Astrocyte (in vitro differentiated cells and primary cell): ENCODE data around the gene CEP131. TPM values are rescaled to one million over a fixed set of nuclear protein-coding genes. Genes with fewer than 3 reads are reported as not detected.

Experiments used
- DNase-seq: peaks from one replicate; pipeline ENCODE4 v3.0.0-alpha.2; 2010; ENCODE audit warnings: low read depth
- FAIRE-seq: peaks from 2 replicates; lab custom pipeline; 2011; peaks lifted over from hg19 to GRCh38; lab: Jason Lieb, UNC
- H2AFZ ChIP-seq: 2 replicates; pipeline ENCODE4 v1.6.0; 2012; ENCODE audit warnings: low read depth, low read length, inconsistent platforms
- H3K27ac ChIP-seq: 2 replicates; pipeline ENCODE4 v1.5.1; 2011; ENCODE audit warnings: low read depth, low read length, inconsistent platforms
- H3K27me3 ChIP-seq: 2 replicates; pipeline ENCODE4 v1.6.0; 2011; ENCODE audit warnings: low read length, inconsistent platforms; ENCODE audit not compliant: insufficient read depth
- H3K36me3 ChIP-seq: 2 replicates; pipeline ENCODE4 v1.5.1; 2011; ENCODE audit warnings: low read length, inconsistent platforms; ENCODE audit not compliant: insufficient read depth
- H3K4me1 ChIP-seq: 2 replicates; pipeline ENCODE4 v1.5.1; 2011; ENCODE audit warnings: low read length, inconsistent platforms; ENCODE audit not compliant: insufficient read depth
- H3K4me2 ChIP-seq: 2 replicates; pipeline ENCODE4 v1.6.0; 2012; ENCODE audit warnings: low read length, inconsistent platforms
- H3K4me3 ChIP-seq: 2 replicates; pipeline ENCODE4 v1.5.1; 2011; ENCODE audit warnings: low read depth, mild to moderate bottlenecking, low read length, inconsistent platforms; ENCODE audit not compliant: insufficient read depth
- H3K79me2 ChIP-seq: 2 replicates; pipeline ENCODE4 v1.6.0; 2012; ENCODE audit warnings: mild to moderate bottlenecking, low read length, inconsistent platforms; ENCODE audit not compliant: insufficient read depth
- H3K9ac ChIP-seq: 2 replicates; pipeline ENCODE4 v1.6.0; 2012; ENCODE audit warnings: mild to moderate bottlenecking, low read length, inconsistent platforms
- H3K9me3 ChIP-seq: 2 replicates; pipeline ENCODE4 v1.5.1; 2012; ENCODE audit warnings: low read depth, mild to moderate bottlenecking, low read length, inconsistent platforms; ENCODE audit not compliant: insufficient read depth
- H4K20me1 ChIP-seq: 2 replicates; pipeline ENCODE4 v1.6.0; 2012; ENCODE audit warnings: low read length, inconsistent platforms; ENCODE audit not compliant: insufficient read depth
- H3K27ac Mint-ChIP-seq: one replicate; pipeline ENCODE4 v1.8.0; 2021; ENCODE audit warnings: mild to moderate bottlenecking, mixed read lengths; ENCODE audit not compliant: unreplicated experiment
- H3K27me3 Mint-ChIP-seq: one replicate; pipeline ENCODE4 v1.8.0; 2021; ENCODE audit warnings: low read depth, mixed read lengths; ENCODE audit not compliant: unreplicated experiment
- H3K36me3 Mint-ChIP-seq: one replicate; pipeline ENCODE4 v1.8.0; 2021; ENCODE audit warnings: low read depth, mixed read lengths; ENCODE audit not compliant: unreplicated experiment
- H3K4me1 Mint-ChIP-seq: one replicate; pipeline ENCODE4 v1.8.0; 2021; ENCODE audit warnings: low read depth, mixed read lengths; ENCODE audit not compliant: unreplicated experiment
- H3K4me3 Mint-ChIP-seq: one replicate; pipeline ENCODE4 v1.8.0; 2021; ENCODE audit warnings: mild to moderate bottlenecking, moderate library complexity, mixed read lengths; ENCODE audit not compliant: unreplicated experiment
- H3K9me3 Mint-ChIP-seq: one replicate; pipeline ENCODE4 v1.8.0; 2021; ENCODE audit warnings: mild to moderate bottlenecking, mixed read lengths; ENCODE audit not compliant: unreplicated experiment
- CTCF ChIP-seq: IDR thresholded peaks from 2 replicates; pipeline ENCODE4 v1.5.1; 2011; ENCODE audit warnings: low read depth, mild to moderate bottlenecking, inconsistent platforms, low read length, moderate library complexity; ENCODE audit not compliant: insufficient read depth
- EZH2 ChIP-seq: IDR thresholded peaks from 2 replicates; pipeline ENCODE4 v1.6.1; 2012; ENCODE audit warnings: mild to moderate bottlenecking, low read length, inconsistent platforms; ENCODE audit not compliant: insufficient read depth
- total RNA-seq: library from RNA; stranded (reverse); gene quantifications from 2 replicates; pipeline ENCODE4 v1.2.1, GENCODE V29; 2021

The CEP131 gene
- total RNA-seq, 1 donor from 2014 or later, result 5.8 TPM

DNA sequence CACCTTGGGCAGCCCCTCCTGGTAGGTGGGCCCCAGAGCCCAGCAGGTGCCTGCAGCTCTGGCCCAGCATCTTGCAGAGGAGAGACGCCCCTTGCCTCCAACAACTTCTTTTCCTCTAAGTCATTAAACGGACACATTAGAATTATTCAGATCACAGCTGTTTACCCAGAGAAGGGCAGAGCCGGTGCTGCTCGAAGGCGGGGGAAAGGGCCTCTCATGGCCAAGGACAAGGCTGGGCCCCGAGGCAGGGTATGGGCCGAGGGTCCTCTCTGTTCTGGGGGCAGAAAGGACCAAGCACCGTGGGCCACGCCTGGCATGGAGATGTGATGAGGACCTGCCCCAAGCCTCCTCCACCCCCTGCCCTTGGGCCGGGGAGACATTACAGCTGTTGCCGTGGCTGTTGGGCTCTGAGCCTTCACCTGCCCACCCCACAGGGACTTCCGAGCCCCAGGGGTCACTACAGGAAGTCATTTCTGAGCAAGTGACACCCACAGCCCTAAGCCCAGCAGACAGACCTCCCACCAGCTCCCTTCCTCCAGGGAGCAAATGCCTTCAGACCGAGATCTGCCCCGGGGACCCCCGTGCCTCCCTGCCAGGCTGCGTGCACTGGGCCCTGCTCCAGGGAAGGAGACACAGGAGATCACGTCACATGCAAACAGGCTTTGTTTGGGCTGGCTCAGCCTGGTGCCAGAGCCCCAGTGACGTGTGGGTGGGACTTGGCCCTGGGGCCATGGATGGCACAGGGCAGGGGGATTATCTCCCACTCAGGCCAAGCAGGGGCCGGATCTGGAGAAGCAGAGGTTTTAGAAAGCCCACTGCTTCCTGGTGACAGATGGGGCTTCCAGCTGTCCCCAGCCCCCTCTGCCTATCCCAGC, 58.2 kb downstream of the CEP131 start:
- H3K4me3 Mint-ChIP-seq, result no peak overlapping the region
- no peaks in the 10 kb centered on the region for H4K20me1 ChIP-seq
- H3K9ac ChIP-seq, result no peak overlapping the region
- H3K36me3 Mint-ChIP-seq, result no peaks in the 10 kb centered on the region
- H3K4me1 ChIP-seq, result no peaks in the 10 kb centered on the region
- no peak overlapping the region for H3K4me3 ChIP-seq
- no peak for FAIRE-seq
- no peak overlapping the region for H3K4me2 ChIP-seq
- H3K9me3 Mint-ChIP-seq, result no peaks in the 10 kb centered on the region
- no peak overlapping the region for H2AFZ ChIP-seq
- H3K79me2 ChIP-seq, result no peaks in the 10 kb centered on the region
- H3K27ac ChIP-seq, result no peak overlapping the region
- TF ChIP-seq CTCF (no peak), EZH2 (peak; percentile 6)
- no peaks in the 10 kb centered on the region for H3K4me1 Mint-ChIP-seq
- H3K27me3 ChIP-seq, result peaks cover 5% of the 10 kb centered on the region
- H3K27ac Mint-ChIP-seq, result no peak overlapping the region
- H3K27me3 Mint-ChIP-seq, result peaks cover 21% of the 10 kb centered on the region
- no peak for DNase-seq
- no peaks in the 10 kb centered on the region for H3K36me3 ChIP-seq
- no peaks in the 10 kb centered on the region for H3K9me3 ChIP-seq

DNA sequence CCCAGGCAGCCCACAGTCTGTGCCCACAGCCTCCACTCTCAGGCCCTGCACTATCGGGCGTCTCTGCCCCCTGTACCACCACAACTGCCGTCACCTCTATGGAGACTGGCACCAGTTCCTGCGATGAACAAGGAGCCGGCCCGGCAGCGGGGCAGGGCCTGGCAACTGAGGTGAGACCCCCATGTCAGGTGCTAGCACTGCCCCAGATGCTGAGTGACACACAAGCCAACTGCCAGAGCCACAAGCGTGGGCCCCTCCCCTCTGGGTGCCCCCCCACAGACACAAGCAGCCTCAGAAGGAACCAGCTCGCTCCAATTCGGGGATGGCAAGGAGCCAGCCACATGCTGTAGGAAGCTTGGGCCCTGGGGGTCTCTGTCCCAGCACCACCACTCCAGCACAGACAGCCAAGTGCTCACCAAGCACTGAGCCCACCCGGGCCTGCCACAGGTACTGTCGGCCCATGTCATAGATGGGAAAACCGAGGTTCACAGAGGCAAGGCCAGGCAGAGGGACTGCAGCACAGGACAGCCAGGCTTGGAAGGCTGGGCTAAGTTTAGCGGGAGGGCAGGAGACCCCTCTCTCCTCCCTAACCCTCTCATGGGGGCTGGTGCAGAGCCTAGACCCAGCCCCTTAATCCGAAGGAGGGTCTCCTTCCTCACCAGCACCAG, 58.9 kb downstream of the CEP131 start:
- no peaks in the 10 kb centered on the region for H4K20me1 ChIP-seq
- no peak overlapping the region for H3K27ac Mint-ChIP-seq
- H3K27me3 ChIP-seq, result peaks cover 5% of the 10 kb centered on the region
- H3K27ac ChIP-seq, result no peak overlapping the region
- H3K4me3 Mint-ChIP-seq, result no peak overlapping the region
- no peaks in the 10 kb centered on the region for H3K4me1 ChIP-seq
- H3K9me3 ChIP-seq, result no peaks in the 10 kb centered on the region
- H3K9ac ChIP-seq, result no peak overlapping the region
- H3K36me3 Mint-ChIP-seq, result no peaks in the 10 kb centered on the region
- no peak for DNase-seq
- no peak overlapping the region for H2AFZ ChIP-seq
- no peaks in the 10 kb centered on the region for H3K9me3 Mint-ChIP-seq
- no peaks in the 10 kb centered on the region for H3K36me3 ChIP-seq
- TF ChIP-seq EZH2, result no peak
- TF ChIP-seq CTCF, result no peak
- no peaks in the 10 kb centered on the region for H3K4me1 Mint-ChIP-seq
- no peak overlapping the region for H3K4me2 ChIP-seq
- no peak overlapping the region for H3K4me3 ChIP-seq
- peaks cover 22% of the 10 kb centered on the region for H3K27me3 Mint-ChIP-seq
- no peak for FAIRE-seq
- no peaks in the 10 kb centered on the region for H3K79me2 ChIP-seq
